ACHN (cell line): ENCODE results near the gene MYO1D.
A peak's percentile ranks its signal among the peaks of the same experiment; 100 is the strongest.

ENCODE experiments used
- DNase-seq: peaks from one replicate; pipeline ENCODE4 v3.0.0-alpha.2; 2015
- in situ Hi-C: cut with HindIII; loops from 2 replicates; pipeline ENCODE4 v1.10.0; 2017; ENCODE audit warnings: low sequenced_read_pairs, low pct_ligation_motif_present, low pct_unique_long_range_greater_than_20kb

The MYO1D gene

DNA sequence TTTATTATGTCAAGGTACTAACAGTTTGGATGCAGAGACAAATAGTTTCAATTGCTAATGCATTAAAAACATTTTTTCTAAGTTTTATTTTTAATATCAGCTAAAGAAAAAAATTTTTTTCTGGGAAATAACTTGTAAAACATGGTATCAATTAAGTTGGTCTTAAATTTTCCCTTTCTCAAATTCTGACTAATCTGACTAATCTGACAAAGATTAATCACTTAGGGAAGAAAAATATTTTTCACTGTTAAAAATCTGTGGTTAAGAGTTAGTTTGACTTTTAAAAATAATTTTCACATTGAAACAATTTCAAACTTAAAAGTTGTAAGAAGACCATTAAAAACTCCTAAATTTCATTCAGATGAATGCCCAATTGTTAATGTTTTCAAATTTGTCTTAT lies 74.6 kb downstream of the MYO1D start:
- in situ Hi-C loops: no loop called here
- no peak for DNase-seq

DNA sequence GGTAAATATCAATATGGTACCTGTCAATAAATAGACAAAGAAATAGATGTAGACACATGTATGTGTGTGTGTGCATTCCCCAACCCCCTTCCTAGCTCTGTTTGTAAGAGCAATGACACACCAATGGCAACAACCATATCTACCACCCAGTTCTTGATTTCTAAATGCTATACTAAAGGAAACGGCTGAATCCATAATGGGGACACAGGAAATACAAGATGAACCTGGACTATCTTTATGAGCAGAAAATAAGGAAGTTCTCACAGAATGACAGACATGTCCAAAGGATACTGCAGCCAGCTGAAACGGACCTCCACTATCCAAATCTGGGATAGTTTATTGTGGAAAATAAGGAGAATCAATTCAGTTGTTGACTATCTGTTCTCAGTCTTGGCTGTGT lies 75.3 kb downstream of the MYO1D start:
- no peak for DNase-seq
- in situ Hi-C loops: no loop called here

DNA sequence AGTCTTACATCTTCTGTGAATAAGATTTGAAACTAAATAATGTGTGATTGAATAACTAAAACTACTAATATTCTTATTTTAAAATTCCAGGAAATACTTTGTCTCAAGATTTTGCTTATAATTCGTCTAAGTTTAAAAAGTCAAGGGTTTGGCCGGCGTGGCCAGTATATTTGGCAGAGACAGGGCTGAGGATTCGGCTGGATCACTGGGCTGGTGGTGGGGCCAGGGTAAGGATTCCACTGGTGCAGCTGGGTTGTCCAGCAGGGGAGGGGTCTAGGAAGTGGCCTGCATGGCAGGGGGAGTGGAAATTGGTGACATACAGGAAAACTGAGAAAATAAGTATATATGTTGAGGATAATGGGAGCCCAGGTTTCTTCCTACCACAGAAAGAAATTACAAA lies 75.7 kb downstream of the MYO1D start:
- in situ Hi-C loops: no loop called here
- DNase-seq: no peak

- in situ Hi-C loops: no loop called here
- no peak for DNase-seq
These were observed 78.0 kb downstream of the MYO1D start for GRCh38 chr17:32798938-32799337.

DNA sequence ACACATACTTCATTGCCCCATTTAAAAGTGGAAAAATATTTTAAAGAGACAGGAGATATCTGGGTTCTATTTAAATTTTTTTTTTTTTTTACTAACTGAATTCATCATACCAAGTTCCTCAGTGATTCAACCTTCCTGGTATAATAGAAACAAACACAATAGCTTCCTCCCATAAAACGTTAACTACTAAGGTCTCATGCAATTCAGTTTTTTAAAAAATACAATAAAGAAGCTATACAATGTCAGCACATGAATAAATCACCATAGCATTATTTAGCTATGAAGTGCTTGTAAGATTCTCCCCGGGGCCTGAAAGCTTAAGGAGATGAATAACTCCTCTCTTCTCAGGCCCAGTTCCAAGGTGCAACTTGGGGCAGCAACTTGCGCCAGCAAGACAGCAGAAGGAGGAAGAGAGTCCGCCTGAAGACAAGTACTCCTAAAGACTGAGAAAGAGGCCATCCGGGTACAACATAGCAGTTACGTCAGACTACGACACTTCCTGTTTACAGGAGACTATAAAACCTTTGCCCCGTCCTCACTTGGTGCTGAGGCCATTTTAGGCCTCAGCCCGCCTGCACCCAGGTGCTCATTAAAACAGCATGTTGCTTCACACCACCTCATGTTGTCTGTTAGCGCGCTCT lies 81.5 kb downstream of the MYO1D start:
- no peak for DNase-seq
- in situ Hi-C loops: no loop called here

DNA sequence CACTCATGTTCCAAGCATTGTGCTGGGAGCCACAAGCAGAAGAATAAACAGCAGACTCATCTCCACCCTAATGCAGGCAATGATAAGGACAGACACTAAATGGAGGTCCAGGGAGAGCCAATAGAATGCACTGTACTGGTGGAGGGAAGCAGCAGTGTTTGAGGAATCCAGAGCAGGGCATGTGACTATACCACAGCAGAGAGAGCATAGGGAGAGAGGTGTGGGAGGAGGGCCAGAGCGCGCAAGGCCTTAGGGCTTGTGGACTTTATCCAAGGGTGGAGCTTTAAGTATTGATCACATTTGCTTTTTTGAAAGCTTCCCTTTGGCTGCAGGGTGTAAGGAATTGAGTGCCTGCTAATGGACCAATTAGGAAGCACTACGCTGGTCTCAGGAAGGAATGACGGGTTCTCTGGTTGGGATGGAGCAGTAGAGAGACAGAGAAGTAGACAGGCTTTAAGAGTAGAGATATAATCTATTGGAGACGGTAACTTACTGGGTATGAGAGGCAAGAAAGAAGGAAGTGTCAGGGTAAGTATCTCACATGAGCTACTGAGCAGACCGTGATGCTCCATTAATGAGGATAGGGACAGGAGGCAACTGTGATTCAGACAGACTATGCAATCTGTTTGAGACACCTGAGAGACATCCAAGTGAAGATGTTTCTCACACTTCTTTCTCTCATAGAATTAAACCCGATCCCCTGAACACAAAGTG lies 82.2 kb downstream of the MYO1D start:
- no peak for DNase-seq
- in situ Hi-C loops: no loop called here

DNA sequence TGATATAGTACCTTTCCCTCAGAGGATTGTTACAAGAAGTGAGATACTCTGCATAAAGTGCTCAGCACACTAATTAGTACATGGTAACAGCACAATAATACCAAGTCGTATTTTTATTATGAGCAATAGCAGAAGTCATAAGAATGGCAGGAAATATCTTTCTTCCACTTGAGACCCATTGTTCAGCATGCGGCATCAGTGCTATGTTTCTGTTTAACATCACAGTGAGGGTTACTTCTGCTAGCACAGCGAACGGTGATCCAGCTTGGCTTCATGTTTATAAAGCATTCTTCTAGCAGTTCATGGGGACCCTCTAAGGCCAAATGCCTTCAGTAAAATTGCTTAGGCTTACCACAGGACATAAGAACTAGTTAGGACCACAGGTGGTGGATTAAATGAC lies 83.1 kb downstream of the MYO1D start:
- no peak for DNase-seq
- in situ Hi-C loops: no loop called here

- no peak for DNase-seq
- in situ Hi-C loops: no loop called here
These were observed 84.7 kb downstream of the MYO1D start for GRCh38 chr17:32792207-32792606.

- in situ Hi-C loops: no loop called here
These were observed 90.8 kb downstream of the MYO1D start for GRCh38 chr17:32786169-32786568.

DNA sequence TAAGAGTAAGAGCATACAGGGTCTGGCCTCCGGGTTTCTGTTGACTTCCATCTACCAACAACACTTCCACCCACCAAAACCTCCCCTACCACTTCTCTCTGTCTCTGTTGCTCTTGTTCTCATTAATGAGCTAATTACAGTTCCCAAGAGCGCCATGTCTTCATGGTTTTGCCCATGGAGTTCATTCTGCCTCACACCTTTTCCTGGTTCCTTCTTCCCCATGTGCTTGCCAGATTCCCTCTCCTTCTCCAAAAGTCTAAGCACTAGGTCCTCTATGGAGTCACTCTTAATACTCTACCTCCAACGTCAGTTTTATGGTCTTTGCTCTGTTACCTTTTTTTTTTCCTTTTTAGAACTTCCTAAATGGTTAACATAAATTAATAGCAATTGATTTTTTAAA lies 92.8 kb downstream of the MYO1D start:
- no peak for DNase-seq
- in situ Hi-C loops: no loop called here

More at GRCh38 chr17:32786169-32786568, 90.8 kb downstream of the MYO1D start:
- no peak for DNase-seq

- DNase-seq: peak; percentile 79
- in situ Hi-C loops: no loop called here
These were observed 93.3 kb downstream of the MYO1D start for GRCh38 chr17:32783602-32784001.

DNA sequence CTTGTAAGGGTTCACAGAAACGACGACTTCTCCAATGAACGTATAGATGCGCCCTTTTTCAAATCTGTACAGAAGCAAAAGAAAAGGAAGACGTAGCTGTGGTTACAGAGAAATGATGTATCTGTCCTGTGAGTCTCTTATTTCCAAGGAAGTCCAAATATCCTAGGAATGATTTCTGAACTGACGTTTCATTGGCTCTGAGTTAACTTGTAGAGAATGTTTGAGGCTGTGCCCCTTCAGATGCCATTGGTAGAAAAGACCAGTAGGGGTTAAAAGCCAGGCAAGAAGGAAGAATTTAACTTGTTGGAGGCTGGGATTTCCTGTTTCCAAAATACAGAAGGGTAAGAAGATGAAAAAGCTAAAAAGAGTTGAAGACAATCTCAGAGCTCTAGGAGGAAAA lies 96.2 kb downstream of the MYO1D start:
- in situ Hi-C loops: no loop called here

GRCh38 chr17:32777922-32778321 lies 99.0 kb downstream of the MYO1D start:
- in situ Hi-C loops: no loop called here

More for the DNA sequence above, 96.2 kb downstream of the MYO1D start:
- DNase-seq: no peak

DNA sequence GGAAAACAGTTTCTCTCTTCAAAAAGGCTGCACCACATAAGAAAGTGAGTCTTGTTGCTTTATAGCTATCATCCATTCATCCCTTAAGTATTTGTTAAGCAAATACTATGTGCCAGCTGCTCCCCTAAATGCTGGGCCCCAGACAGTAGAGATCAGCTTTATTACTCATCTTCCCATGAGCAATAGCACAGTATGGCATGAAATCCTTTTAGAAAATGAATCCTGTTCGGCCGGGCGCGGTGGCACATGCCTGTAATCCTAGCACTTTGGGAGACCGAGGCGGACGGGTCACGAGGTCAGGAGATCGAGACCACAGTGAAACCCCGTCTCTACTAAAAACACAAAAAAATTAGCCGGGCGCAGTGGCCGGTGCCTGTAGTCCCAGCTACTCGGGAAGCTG lies 99.5 kb downstream of the MYO1D start:
- in situ Hi-C loops: no loop called here
- no peak for DNase-seq

More at GRCh38 chr17:32777922-32778321, 99.0 kb downstream of the MYO1D start:
- no peak for DNase-seq

DNA sequence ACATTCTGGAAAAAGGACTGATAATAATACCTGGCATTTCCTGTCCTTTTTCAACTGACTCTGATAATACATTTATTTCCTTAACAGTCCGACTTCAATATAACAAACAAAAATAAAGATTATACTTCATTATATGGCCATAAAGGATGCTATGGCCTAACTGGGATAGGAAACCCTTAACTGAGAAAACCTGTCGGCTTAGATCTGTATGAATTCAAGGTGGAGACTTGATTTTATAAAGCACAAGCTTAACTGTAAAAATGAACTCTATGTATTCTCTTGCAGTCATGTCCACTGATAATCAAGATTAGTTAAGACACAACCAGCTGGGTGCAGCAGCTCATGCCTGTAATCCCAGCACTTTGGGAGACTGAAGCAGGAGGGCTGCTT lies 102.2 kb downstream of the MYO1D start:
- DNase-seq: no peak
- in situ Hi-C loops: loop anchor here (25.0 kb wide), 1 partner anchor 287 kb away; the partner anchor contains the start of gene CDK5R1

DNA sequence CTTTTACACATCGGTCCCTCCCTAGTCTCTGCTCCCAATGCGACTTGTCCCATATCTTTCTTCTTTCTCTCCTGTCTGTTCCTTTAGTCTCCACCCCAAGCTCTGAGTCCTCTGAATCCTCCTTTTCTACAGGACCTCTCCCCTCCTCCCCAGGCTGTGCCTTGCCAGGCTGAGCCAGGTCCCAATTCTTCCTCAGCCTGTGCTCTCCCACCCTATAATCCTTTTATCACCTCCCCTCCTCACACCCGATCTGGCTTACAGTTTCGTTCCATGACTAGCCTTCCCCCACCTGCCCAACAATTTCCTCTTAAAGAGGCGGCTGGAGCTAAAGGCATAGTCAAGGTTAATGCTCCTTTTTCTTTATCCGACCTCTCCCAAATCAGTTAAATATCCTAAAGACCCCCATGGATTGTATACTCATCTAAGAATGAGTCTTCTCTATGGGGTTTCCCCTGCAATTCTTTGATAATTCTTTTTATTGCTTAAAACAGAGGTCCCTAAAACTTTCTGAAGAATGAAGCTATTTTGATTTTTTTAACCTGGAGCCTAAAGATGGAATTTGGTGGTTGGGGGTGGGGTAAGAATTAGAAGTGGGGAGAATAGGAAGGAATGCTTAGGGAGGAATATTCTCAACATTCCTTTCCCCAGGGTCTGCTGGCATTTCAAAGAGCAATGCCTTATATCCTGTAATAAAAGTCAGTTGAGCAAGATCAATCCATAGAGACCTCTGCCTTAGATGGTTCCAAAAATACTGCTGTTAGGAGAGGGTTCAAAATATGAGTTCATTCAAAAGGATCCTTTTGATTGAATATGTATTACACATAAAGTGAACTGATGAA lies 102.8 kb downstream of the MYO1D start:
- in situ Hi-C loops: loop anchor here (25.0 kb wide), 1 partner anchor 287 kb away; the partner anchor contains the start of gene CDK5R1
- no peak for DNase-seq

DNA sequence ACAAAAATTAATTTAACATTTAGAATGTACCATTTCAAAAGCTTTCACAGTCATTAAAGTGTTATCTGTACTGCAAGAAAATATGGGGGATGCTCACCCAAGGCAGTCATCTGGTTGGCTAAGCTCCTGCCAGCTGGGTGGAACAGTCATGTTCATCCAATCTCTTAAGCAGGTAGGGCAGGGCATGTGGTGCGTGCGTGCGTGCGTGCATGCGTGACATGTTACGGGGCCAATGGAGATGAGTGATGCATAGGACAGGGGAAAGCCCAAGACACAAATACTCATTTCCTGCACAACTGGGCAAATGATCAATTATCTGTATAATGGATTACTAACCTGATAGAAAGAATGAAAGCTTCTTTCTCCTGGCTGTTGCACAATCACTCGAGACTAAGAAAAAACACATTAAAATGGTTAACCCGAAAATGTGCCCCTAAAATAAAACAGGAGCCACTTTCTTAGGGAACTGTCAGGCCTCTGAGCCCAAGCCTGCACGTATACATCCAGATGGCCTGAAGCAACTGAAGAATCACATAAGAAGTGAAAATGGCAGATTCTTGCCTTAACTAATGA lies 104.4 kb downstream of the MYO1D start:
- in situ Hi-C loops: loop anchor here (25.0 kb wide), 1 partner anchor 285 kb away; the partner anchor contains the start of gene CDK5R1
- peak; percentile 75 for DNase-seq

DNA sequence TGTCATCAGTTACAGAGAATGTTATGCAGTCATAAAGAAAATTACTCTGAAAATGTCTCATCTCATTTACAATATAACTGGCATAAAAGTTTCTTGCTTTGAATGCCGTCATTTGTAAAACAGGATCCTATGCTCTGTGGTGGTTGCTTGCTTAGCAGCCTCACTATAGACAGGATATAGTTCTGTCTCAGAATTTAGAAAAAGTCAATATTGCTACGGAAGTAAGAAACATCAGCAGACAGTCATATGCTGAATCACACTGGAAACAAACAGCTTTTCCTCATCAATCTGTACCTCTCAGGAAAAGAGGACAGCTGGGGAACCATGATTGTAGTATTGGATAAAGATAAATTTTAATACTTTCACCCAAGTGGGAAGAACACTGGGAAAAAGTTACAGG lies 105.5 kb downstream of the MYO1D start:
- in situ Hi-C loops: loop anchor here (25.0 kb wide), 1 partner anchor 284 kb away; the partner anchor contains the start of gene CDK5R1
- DNase-seq: no peak

DNA sequence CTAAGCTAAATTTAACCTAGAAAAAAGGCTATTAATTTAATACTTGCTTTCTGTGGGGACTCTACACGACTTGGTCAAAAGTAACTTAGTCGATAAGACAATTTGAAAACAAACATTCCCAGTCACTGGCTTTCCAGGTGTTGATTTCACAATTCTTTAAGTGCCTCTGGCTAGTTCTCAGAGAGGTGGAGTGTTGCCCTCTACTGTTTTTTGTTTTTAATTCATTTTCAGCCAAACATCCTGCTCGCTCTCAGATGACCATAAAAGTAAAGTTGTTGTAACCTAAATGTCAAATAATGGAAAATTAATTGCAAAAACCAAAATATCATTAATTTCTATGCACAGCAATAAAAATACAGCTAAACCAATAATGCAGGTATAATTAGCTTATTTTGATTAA lies 107.1 kb downstream of the MYO1D start:
- in situ Hi-C loops: loop anchor here (25.0 kb wide), 1 partner anchor 283 kb away; the partner anchor contains the start of gene CDK5R1
- no peak for DNase-seq
